ENCODE results near the gene ITCH. TPM values are rescaled to one million over a fixed set of nuclear protein-coding genes. Genes with fewer than 3 reads are reported as not detected.

The ITCH gene
- total RNA-seq, 2 experiments from 2014 or later, result 26.1 to 36.8 TPM

DNA sequence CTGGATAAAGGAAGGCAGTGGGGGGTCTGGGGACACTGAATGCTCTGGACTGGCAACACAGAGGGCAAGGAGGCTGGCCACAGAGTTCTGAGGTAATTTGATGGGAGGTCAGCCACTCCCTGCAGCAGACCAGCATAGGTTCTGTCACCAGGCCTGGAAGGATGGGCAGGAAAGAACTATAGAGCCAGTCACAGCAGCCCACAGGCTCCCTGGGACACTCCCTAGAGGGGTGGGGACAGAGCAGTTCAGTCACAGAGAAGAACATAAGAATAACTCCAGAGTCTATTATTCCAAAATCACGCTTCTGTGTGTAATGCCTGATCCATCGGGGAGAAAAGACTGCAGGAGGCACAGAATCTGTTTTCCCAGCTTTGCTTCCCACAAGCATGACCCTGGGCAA lies 172.8 kb downstream of the ITCH start:
- ChIA-PET CTCF (ENCODE audit: unreplicated experiment) (no interaction called here), POLR2A (no interaction called here)
- BruUV-seq (replicated peaks), result no TSS peak

GRCh38 chr20:34536798-34537394 lies 173.8 kb downstream of the ITCH start:
- peak; percentile 79 for TF ChIP-seq CTCF (conservative IDR thresholded peaks at IDR 0.05; ENCODE audit: low read length)
- no peak for TF ChIP-seq EZH2phosphoT487 (IDR thresholded peaks at IDR 0.05; ENCODE audit: borderline replicate concordance, low read depth, low read length)
- DNase-seq (ENCODE audit: low spot score), result peak; percentile 70
- H3K4me2 ChIP-seq (ENCODE audit: low read length), result no peak overlapping the region
- no peaks in the 10 kb centered on the region for H4K20me1 ChIP-seq (ENCODE audit: insufficient read depth, low read length)
- no peak overlapping the region for H3K27ac ChIP-seq (ENCODE audit: low read depth, low read length, poor library complexity, severe bottlenecking)
- no peaks in the 10 kb centered on the region for H3K79me2 ChIP-seq (ENCODE audit: insufficient read depth, low read depth, low read length)
- H3K9me2 ChIP-seq (ENCODE audit: insufficient read depth, low read length), result no peaks in the 10 kb centered on the region
- no peaks in the 10 kb centered on the region for H3K4me1 ChIP-seq (ENCODE audit: insufficient read depth, low read length, poor library complexity, severe bottlenecking)
- H3K4me3 ChIP-seq (ENCODE audit: low read depth, low read length, poor library complexity, severe bottlenecking), result no peak overlapping the region
- ChIA-PET CTCF (ENCODE audit: unreplicated experiment) (interaction anchor here (0.6 to 1.0 kb wide), 2 partner anchors 166 to 171 kb away, joined by 3 to 8 read pairs; no protein-coding TSS in a partner anchor), POLR2A (interaction anchor here (0.8 kb wide), 1 partner anchor 171 kb away, joined by 4 read pairs; no protein-coding TSS in a partner anchor)
- intact Hi-C loops (cut with micrococcal nuclease; ENCODE audit: unreplicated experiment), result loop anchor here (5.0 kb wide), 2 partner anchors 230 to 345 kb away; no protein-coding TSS in a partner anchor
- H3K9me3 ChIP-seq (ENCODE audit: low read length), result no peaks in the 10 kb centered on the region
- no peak overlapping the region for H2AFZ ChIP-seq (ENCODE audit: low read length)
- no TSS peak for BruUV-seq (replicated peaks)
- H3K36me3 ChIP-seq (ENCODE audit: insufficient read depth, low read length), result peaks cover 64% of the 10 kb centered on the region

More for the DNA sequence above, 172.8 kb downstream of the ITCH start:
- Histone ChIP-seq H4K20me1 (ENCODE audit: insufficient read depth, low read length) (no peaks in the 10 kb centered on the region), H3K9me2 (ENCODE audit: insufficient read depth, low read length) (no peaks in the 10 kb centered on the region), H3K4me1 (ENCODE audit: insufficient read depth, low read length, poor library complexity, severe bottlenecking) (no peaks in the 10 kb centered on the region), H3K79me2 (ENCODE audit: insufficient read depth, low read depth, low read length) (no peaks in the 10 kb centered on the region), H2AFZ (ENCODE audit: low read length) (no peak overlapping the region), H3K4me3 (ENCODE audit: low read depth, low read length, poor library complexity, severe bottlenecking) (no peak overlapping the region), H3K27ac (ENCODE audit: low read depth, low read length, poor library complexity, severe bottlenecking) (no peak overlapping the region), H3K4me2 (ENCODE audit: low read length) (no peak overlapping the region), H3K9me3 (ENCODE audit: low read length) (no peaks in the 10 kb centered on the region), H3K36me3 (ENCODE audit: insufficient read depth, low read length) (peaks cover 60% of the 10 kb centered on the region)
- intact Hi-C loops (cut with micrococcal nuclease; ENCODE audit: unreplicated experiment), result loop anchor here (5.0 kb wide), 2 partner anchors 231 to 344 kb away; no protein-coding TSS in a partner anchor
- no peak for DNase-seq (ENCODE audit: low spot score)
- TF ChIP-seq EZH2phosphoT487 (IDR thresholded peaks at IDR 0.05; ENCODE audit: borderline replicate concordance, low read depth, low read length), result no peak
- no peak for TF ChIP-seq CTCF (conservative IDR thresholded peaks at IDR 0.05; ENCODE audit: low read length)

DNA sequence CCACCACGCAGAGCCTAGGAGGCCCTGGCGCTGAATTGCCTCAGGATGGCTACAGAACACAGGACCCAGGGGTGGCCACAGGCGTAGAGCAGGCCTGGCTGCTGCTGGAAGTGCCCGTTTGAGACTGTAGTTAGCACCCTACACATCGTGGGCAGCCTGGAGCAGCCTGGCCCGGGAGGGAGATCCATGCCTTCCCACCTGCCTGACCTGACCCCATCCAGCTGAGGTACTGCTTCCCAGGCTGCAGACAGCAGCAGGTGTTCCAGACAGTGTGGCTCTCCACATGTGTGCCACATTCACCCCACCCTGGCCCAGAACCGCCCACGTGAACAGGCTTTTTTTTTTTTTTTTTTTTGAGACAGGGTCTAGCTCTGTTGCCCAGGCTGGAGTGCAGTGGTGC lies 174.6 kb downstream of the ITCH start:
- Histone ChIP-seq H2AFZ (ENCODE audit: low read length) (no peak overlapping the region), H3K9me2 (ENCODE audit: insufficient read depth, low read length) (no peaks in the 10 kb centered on the region), H3K4me1 (ENCODE audit: insufficient read depth, low read length, poor library complexity, severe bottlenecking) (no peaks in the 10 kb centered on the region), H4K20me1 (ENCODE audit: insufficient read depth, low read length) (no peaks in the 10 kb centered on the region), H3K4me3 (ENCODE audit: low read depth, low read length, poor library complexity, severe bottlenecking) (no peak overlapping the region), H3K79me2 (ENCODE audit: insufficient read depth, low read depth, low read length) (no peaks in the 10 kb centered on the region), H3K4me2 (ENCODE audit: low read length) (no peak overlapping the region), H3K9me3 (ENCODE audit: low read length) (no peaks in the 10 kb centered on the region), H3K36me3 (ENCODE audit: insufficient read depth, low read length) (peaks cover 56% of the 10 kb centered on the region), H3K27ac (ENCODE audit: low read depth, low read length, poor library complexity, severe bottlenecking) (no peak overlapping the region)
- ChIA-PET CTCF (ENCODE audit: unreplicated experiment) (interaction anchor here (0.6 kb wide), 1 partner anchor 166 kb away, joined by 8 read pairs; no protein-coding TSS in a partner anchor), POLR2A (interaction anchor here (0.8 kb wide), 1 partner anchor 170 kb away, joined by 4 read pairs; no protein-coding TSS in a partner anchor)
- BruUV-seq (replicated peaks), result no TSS peak
- intact Hi-C loops (cut with micrococcal nuclease; ENCODE audit: unreplicated experiment), result loop anchor here (1.0 to 5.0 kb wide), 3 partner anchors 171 to 345 kb away; no protein-coding TSS in a partner anchor
- no peak for TF ChIP-seq CTCF (conservative IDR thresholded peaks at IDR 0.05; ENCODE audit: low read length)
- no peak for TF ChIP-seq EZH2phosphoT487 (IDR thresholded peaks at IDR 0.05; ENCODE audit: borderline replicate concordance, low read depth, low read length)
- DNase-seq (ENCODE audit: low spot score), result no peak
